ENCODE results near the gene CAAP1.
A peak's percentile ranks its signal among the peaks of the same experiment; 100 is the strongest.
"Not testable (repeated sequence)": the region's sequence is repeated elsewhere in the genome, so short reads cannot be mapped to it uniquely, and the experiment has no call there.

The CAAP1 gene

GRCh38 chr9:26892251-26893029, at the start of gene CAAP1:
CAAP1 (minus strand) TSS chr9:26892802; CDS start chr9:26892715, 87 bp downstream.
- peak; percentile 95 for DNase-seq

GRCh38 chr9:26940779-26941178, 48.2 kb upstream of the CAAP1 start:
- no peak for DNase-seq

GRCh38 chr9:26939955-26940711, 47.5 kb upstream of the CAAP1 start:
- DNase-seq, result no peak

- DNase-seq, result no peak
Observed at GRCh38 chr9:26937816-26938371, 45.3 kb upstream of the CAAP1 start.

GRCh38 chr9:26935847-26936246, 43.2 kb upstream of the CAAP1 start:
- no peak for DNase-seq

GRCh38 chr9:26928902-26929495, 36.4 kb upstream of the CAAP1 start:
- DNase-seq, result no peak

- no peak for DNase-seq
Observed at GRCh38 chr9:26925609-26926008, 33.0 kb upstream of the CAAP1 start.

- no peak for DNase-seq
Observed at GRCh38 chr9:26919698-26920097, 27.1 kb upstream of the CAAP1 start.

- DNase-seq, result no peak
Observed at GRCh38 chr9:26913138-26913668, 20.6 kb upstream of the CAAP1 start.

GRCh38 chr9:26904671-26905070, 12.1 kb upstream of the CAAP1 start:
- no peak for DNase-seq

- no peak for DNase-seq
Observed at GRCh38 chr9:26904070-26904469, 11.5 kb upstream of the CAAP1 start.

- DNase-seq, result no peak
Observed at GRCh38 chr9:26893030-26893676, 551 bp upstream of the CAAP1 start.

- DNase-seq, result no peak
Observed at GRCh38 chr9:26891726-26892125, 876 bp downstream of the CAAP1 start.

GRCh38 chr9:26888271-26888670, 4.3 kb downstream of the CAAP1 start:
- no peak for DNase-seq

- no peak for DNase-seq
Observed at GRCh38 chr9:26882154-26882553, 10.4 kb downstream of the CAAP1 start.

- no peak for DNase-seq
Observed at GRCh38 chr9:26880262-26880661, 12.3 kb downstream of the CAAP1 start.

GRCh38 chr9:26875155-26875554, 17.4 kb downstream of the CAAP1 start:
- not testable (repeated sequence) for DNase-seq

- no peak for DNase-seq
Observed at GRCh38 chr9:26870292-26870691, 22.3 kb downstream of the CAAP1 start.

- no peak for DNase-seq
Observed at GRCh38 chr9:26863074-26863473, 29.5 kb downstream of the CAAP1 start.

GRCh38 chr9:26856413-26857032, 36.1 kb downstream of the CAAP1 start:
- peak; percentile 51 for DNase-seq

GRCh38 chr9:26850995-26851394, 41.6 kb downstream of the CAAP1 start:
- DNase-seq, result no peak

GRCh38 chr9:26833792-26834191, 58.8 kb downstream of the CAAP1 start:
- DNase-seq, result no peak
